GM19238 (cell line): ENCODE data around the gene CACNA1C.
"Not testable (repeated sequence)": the region's sequence is repeated elsewhere in the genome, so short reads cannot be mapped to it uniquely, and the experiment has no call there.

Experiments
- DNase-seq: peaks from one replicate; pipeline ENCODE4 v3.0.0; 2011; ENCODE audit warnings: low spot score; ENCODE audit not compliant: insufficient read length

Gene CACNA1C

GRCh38 chr12:2250797-2251196 lies 198.0 kb downstream of the CACNA1C start:
- no peak for DNase-seq

DNA sequence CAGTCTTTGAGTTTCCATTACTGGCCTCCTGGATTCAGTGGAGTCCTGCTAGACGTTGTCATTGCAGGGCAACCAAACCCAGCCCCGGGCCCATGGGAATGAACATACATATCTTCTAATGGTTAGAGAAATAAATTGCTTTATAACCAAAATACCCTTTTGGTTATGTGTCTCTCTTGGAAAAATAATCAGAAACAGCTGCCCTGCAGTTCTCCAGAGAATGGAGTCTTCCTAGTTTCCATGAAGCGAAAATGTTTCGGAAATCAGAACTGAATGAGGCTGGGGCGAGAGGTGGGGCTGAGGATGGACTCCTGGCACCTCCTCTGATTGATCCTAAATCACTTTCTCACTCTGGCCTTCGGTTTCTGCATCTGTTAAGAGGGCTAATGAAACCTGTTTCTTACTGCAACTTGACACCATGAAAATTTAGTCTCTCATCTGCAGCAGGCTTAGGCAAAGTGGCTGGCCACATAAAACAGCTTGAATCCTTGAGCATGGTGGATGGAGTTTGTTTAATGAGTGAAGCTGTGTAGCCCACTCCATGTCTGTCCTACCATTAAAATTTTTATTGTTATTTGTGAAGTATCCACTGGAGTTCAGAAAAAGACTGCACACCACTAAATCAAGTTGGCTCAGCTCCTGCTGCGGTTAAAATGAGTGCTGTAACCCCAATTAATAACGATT lies 198.9 kb downstream of the CACNA1C start:
- no peak for DNase-seq

- no peak for DNase-seq
Observed at GRCh38 chr12:2255311-2255710, 202.5 kb downstream of the CACNA1C start.

DNA sequence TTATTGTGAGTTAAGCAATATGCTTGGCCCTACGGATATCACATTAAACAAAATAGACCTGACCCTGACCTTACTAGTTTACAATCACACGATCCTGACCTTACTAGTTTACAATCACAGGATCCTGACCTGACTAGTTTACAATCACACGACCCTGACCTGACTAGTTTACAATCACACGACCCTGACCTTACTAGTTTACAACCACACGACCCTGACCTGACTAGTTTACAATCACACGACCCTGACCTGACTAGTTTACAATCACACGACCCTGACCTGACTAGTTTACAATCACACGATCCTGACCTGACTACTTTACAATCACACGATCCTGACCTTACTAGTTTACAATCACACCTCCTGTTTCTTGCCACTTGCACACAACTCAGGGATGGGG lies 202.9 kb downstream of the CACNA1C start:
- not testable (repeated sequence) for DNase-seq

DNA sequence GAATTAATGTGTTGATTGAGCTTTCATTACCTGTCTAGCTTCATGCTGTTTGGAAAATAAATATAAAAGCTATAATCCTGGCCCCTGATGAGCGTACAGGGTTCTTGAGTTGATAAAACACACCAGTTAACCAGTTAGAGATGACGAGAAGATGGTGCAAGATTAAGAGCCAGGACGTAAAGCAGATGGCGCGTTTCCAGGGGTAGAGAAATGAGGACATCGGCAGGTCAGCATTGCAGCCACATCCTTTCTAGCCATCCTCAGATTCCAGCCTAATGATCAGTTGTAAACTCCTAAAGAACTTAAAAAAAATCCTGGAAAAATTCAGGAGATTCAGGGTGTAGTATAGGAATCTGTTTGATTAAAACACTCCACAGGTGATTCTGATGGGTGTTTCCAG lies 203.7 kb downstream of the CACNA1C start:
- no peak for DNase-seq

- DNase-seq = no peak
Observed at GRCh38 chr12:2256915-2257314, 204.1 kb downstream of the CACNA1C start.

GRCh38 chr12:2258025-2258424 lies 205.2 kb downstream of the CACNA1C start:
- no peak for DNase-seq

DNA sequence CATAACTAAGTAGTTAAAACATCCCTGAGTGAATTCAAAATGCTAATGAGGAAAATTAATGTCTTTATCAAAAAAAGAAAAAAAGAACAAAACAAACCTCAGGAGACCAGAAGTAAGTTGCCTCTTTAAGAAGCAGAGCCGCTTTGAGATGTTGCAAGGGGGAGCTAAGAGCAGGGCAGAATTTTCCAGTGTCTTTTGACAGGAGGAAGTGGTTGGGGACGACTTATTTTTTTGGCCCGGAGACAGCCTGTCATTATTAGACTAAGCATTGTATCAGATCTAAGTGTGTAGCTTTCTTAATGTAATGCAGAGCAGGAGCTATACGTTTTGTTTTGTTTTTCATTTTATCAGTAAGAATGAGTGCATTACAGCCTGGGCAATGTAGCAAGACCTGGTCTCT lies 206.6 kb downstream of the CACNA1C start:
- no peak for DNase-seq

DNA sequence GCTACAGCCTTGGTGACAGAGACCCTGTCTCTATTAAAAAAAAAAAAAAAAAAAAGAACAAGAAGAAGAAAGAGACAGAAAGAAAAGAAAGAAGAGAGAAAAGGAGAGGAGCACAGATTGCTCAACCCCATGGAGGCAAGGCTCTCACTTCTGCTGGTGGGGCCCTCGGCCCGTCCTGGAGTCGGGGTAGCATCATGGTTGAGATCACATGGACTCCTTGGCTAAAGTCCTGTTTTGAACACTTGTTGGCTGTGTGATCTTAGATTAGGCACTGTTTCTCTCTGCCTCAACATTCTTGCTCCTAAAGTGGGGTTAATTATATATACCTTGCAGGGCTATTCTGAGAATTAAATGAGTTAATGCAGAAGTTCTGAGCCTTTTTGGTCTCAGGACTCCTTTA lies 207.7 kb downstream of the CACNA1C start:
- no peak for DNase-seq

- no peak for DNase-seq
Observed at GRCh38 chr12:2261708-2262107, 208.9 kb downstream of the CACNA1C start.

GRCh38 chr12:2262449-2262848 lies 209.7 kb downstream of the CACNA1C start:
- no peak for DNase-seq

- DNase-seq = no peak
Observed at GRCh38 chr12:2263901-2264300, 211.1 kb downstream of the CACNA1C start.

GRCh38 chr12:2264651-2265232 lies 212.0 kb downstream of the CACNA1C start:
- DNase-seq = no peak

- no peak for DNase-seq
Observed at GRCh38 chr12:2265461-2266167, 212.8 kb downstream of the CACNA1C start.

DNA sequence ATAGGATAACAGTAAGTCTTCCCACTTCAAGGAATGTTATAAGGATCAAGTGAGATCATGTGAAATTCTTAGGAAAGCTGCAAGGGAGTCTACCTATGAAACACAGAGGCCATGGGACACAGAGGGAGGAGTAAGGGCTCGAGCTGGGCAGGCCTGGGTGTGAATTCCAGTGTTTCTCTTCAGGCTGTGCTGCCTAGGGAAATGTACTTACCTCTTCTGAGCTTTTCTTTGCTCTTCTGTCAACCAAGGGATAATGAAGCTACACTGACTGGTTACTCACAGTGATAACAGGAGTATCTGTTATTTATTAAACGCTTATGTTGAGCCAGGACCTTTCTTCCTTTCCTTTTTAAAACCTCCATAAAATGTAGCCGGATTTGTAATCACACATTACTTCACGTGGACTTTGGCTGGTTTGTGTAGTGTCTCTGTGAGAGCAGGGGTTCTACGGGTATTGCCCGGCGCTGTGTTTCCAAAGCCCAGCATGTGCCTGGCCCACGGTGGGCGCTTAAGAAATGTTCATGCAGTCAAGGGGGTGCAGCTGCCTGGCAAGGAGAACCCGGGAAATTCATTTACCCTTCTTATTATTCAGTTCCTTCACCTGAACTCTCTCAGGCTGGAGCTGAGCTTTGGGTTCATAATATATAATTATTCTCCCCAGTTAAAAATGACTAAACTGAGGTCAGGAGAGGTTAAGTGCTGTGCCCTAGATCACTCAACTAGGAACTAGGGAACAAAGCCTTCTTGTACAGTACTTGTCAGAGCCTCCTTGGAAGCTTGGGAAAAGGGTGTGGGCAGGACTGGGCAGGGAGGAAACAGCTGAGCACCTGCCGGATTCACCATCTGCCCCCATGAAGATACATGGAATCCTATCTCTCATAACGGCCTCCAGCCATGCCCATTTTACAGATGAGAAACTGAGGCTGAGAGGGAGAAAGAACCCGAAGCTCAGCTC lies 214.2 kb downstream of the CACNA1C start:
- DNase-seq = no peak

- DNase-seq = no peak
Observed at GRCh38 chr12:2267703-2268470, 215.1 kb downstream of the CACNA1C start.

GRCh38 chr12:2268471-2269286 lies 215.9 kb downstream of the CACNA1C start:
- no peak for DNase-seq

- DNase-seq = no peak
Observed at GRCh38 chr12:2270846-2271245, 218.1 kb downstream of the CACNA1C start.

DNA sequence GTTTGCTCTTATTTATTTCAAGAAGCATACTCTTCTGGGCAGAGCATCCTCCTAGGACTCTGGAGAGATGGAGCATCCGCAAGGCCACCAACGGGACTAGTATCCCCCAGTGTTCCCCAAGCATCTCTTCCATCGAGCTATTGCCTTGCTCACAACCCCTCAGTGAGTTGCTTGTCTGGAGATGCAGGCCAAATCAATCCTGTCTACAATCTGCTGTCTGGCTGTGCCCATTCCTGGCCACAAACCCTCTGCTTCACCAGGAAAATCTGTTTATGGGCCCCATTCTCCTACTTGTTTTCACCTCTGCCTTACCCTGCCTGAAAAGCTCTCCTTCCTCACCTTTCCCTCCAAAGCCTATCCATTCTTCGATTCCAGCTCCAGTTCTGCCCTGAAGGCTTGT lies 219.2 kb downstream of the CACNA1C start:
- no peak for DNase-seq

- DNase-seq = no peak
Observed at GRCh38 chr12:2273288-2273687, 220.5 kb downstream of the CACNA1C start.
